ENCODE results near the gene FRMD4A. TPM values are rescaled to one million over a fixed set of nuclear protein-coding genes. Genes with fewer than 3 reads are reported as not detected.

The FRMD4A gene
- total and polyA plus RNA-seq, 7 donors = 3.0 to 27.8 (median 14.4) TPM

DNA sequence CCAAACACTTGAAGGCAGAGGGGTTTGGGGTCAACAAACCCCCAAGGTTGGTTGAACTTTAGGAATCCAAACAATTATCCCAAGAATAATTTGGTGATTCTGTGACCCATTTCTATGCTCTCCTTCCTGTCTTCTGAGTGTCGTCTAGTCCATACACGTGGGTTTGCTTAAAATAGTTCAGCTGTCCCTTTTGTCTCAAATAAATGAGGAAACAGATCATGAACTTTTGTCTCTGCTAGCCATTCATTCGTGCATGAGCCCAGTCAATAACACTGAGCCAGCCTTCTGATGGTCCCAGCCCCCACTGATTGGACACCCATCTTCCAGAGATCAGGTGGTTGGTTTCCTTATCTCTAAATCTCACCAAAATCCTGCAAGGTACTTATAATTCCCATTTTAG is 488.6 kb downstream of the FRMD4A start:
- H3K36me3 ChIP-seq = no peaks in the 10 kb centered on the region
- no peak overlapping the region for H3K27ac ChIP-seq
- peaks cover 0 to 5% (median 0%) of the 10 kb centered on the region in 4 donors for H3K9me3 ChIP-seq
- intact Hi-C loops (cut with DNase I) = no loop called here
- 62 to 74% methylated on average over 3 of the region's 3 CpGs for WGBS, 2 donors
- TF ChIP-seq POLR2AphosphoS5 (IDR thresholded peaks at IDR 0.05) = no peak
- no peak for TF ChIP-seq EP300 (IDR thresholded peaks at IDR 0.05)
- TF ChIP-seq POLR2A (IDR thresholded peaks at IDR 0.05) = no peak
- TF ChIP-seq, protein P1, sequence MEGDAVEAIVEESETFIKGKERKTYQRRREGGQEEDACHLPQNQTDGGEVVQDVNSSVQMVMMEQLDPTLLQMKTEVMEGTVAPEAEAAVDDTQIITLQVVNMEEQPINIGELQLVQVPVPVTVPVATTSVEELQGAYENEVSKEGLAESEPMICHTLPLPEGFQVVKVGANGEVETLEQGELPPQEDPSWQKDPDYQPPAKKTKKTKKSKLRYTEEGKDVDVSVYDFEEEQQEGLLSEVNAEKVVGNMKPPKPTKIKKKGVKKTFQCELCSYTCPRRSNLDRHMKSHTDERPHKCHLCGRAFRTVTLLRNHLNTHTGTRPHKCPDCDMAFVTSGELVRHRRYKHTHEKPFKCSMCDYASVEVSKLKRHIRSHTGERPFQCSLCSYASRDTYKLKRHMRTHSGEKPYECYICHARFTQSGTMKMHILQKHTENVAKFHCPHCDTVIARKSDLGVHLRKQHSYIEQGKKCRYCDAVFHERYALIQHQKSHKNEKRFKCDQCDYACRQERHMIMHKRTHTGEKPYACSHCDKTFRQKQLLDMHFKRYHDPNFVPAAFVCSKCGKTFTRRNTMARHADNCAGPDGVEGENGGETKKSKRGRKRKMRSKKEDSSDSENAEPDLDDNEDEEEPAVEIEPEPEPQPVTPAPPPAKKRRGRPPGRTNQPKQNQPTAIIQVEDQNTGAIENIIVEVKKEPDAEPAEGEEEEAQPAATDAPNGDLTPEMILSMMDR (IDR thresholded peaks at IDR 0.05) = no peak
- no peaks in the 10 kb centered on the region for H3K27me3 ChIP-seq
- no peak for DNase-seq
- peaks cover 0 to 34% (median 23%) of the 10 kb centered on the region in 4 donors for H3K4me1 ChIP-seq
- H3K4me3 ChIP-seq = no peak overlapping the region

DNA sequence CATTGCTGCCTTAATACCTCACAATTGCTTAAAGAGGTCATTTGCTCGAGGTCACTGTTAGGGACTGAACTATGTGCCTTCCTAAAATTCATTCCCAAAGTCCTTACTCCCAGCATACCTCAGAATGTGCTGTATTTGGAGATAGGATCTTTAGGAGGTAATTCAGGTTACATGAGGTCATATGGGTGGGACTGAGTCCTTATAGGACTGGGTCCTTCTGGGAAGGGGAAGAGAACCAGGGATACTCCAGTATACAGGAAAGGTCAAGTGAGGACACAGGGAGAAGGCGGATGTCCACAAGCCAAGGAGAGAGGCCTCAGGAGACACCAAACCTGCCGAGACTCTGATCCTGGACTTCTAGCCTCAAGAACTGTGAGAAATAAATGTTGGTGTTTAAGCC is 490.7 kb downstream of the FRMD4A start:
- H3K9me3 ChIP-seq = peaks cover 0 to 5% (median 0%) of the 10 kb centered on the region in 4 donors
- WGBS, 2 donors = 81 to 83% methylated on average over 3 of the region's 3 CpGs
- intact Hi-C loops (cut with DNase I) = no loop called here
- H3K27ac ChIP-seq = peak overlapping the region; percentile 6 to 34 (median 29)
- H3K27me3 ChIP-seq = no peaks in the 10 kb centered on the region
- TF ChIP-seq POLR2AphosphoS5 (IDR thresholded peaks at IDR 0.05) (no peak), POLR2A (IDR thresholded peaks at IDR 0.05) (no peak), EP300 (IDR thresholded peaks at IDR 0.05) (no peak)
- TF ChIP-seq, protein P1 (IDR thresholded peaks at IDR 0.05) = no peak
- H3K4me1 ChIP-seq = peaks cover 0 to 43% (median 30%) of the 10 kb centered on the region in 4 donors
- no peak overlapping the region for H3K4me3 ChIP-seq
- DNase-seq = no peak
- no peaks in the 10 kb centered on the region for H3K36me3 ChIP-seq

DNA sequence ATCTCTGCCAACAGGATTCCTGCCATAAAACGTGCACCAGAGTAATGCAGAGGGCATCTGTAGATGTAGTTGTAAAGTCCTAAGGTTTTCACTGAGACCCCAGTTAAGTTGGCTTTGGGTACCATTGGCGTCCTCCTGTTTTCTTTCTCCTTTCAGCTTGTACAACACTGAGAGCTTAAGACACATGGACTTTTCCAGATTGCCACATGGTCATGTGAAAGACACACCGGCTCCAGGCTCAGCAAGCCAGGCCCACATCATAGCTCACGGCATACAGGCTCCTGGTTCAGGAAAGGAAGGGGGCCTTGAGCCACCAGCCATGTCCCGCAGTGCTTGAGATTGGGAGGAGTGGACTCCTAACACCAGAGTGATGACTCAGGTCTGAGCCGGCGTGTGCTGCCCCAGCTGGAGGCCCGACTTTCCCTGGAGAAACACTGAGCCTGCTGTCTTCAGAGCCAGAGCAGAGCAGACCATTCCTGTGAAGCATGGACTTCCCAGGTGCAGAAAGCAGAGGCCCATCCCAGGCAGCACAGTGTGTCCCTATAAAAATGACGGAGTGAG is 491.2 kb downstream of the FRMD4A start:
- intact Hi-C loops (cut with DNase I) = no loop called here

DNA sequence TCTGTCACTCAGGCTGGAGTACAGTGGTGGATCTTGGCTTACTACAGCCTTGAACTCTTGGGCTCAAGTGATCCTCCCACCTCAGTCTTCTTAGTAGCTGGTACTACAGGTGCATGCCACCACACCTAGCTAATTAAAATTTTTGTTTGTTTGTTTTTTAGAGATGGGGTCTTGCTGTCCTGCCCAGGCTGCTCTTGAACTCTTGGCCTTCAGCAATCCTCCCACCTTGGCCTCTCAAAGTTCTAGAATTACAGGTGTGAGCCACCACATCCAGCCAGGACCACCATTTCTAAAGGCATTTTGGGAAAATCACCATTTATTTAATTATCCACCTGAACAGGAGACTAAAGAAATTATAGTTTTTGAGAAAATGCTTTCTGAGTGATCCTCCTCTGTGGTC is 491.7 kb downstream of the FRMD4A start:
- Histone ChIP-seq H3K9me3 (peaks cover 0 to 5% (median 0%) of the 10 kb centered on the region in 4 donors), H3K27me3 (no peaks in the 10 kb centered on the region), H3K4me1 (peaks cover 0 to 53% (median 32%) of the 10 kb centered on the region in 4 donors), H3K27ac (peak overlapping the region in 1 of 4 donors; percentile 30), H3K4me3 (no peak overlapping the region), H3K36me3 (no peaks in the 10 kb centered on the region)
- DNase-seq = no peak
- TF ChIP-seq POLR2A (IDR thresholded peaks at IDR 0.05) = no peak
- no peak for TF ChIP-seq EP300 (IDR thresholded peaks at IDR 0.05)
- TF ChIP-seq POLR2AphosphoS5 (IDR thresholded peaks at IDR 0.05) = no peak
- TF ChIP-seq, protein P1 (IDR thresholded peaks at IDR 0.05) = no peak
- intact Hi-C loops (cut with DNase I) = no loop called here

More for the DNA sequence above, 491.2 kb downstream of the FRMD4A start:
- H3K4me3 ChIP-seq = no peak overlapping the region
- TF ChIP-seq POLR2A (IDR thresholded peaks at IDR 0.05) (no peak), EP300 (IDR thresholded peaks at IDR 0.05) (no peak)
- H3K4me1 ChIP-seq = peaks cover 0 to 48% (median 32%) of the 10 kb centered on the region in 4 donors
- no peaks in the 10 kb centered on the region for H3K36me3 ChIP-seq
- peak; percentile 77 for DNase-seq
- peak overlapping the region; percentile 6 to 34 (median 29) for H3K27ac ChIP-seq
- 85 to 86% methylated on average over 9 of the region's 9 CpGs for WGBS, 2 donors
- H3K9me3 ChIP-seq = peaks cover 0 to 5% (median 0%) of the 10 kb centered on the region in 4 donors
- H3K27me3 ChIP-seq = no peaks in the 10 kb centered on the region

DNA sequence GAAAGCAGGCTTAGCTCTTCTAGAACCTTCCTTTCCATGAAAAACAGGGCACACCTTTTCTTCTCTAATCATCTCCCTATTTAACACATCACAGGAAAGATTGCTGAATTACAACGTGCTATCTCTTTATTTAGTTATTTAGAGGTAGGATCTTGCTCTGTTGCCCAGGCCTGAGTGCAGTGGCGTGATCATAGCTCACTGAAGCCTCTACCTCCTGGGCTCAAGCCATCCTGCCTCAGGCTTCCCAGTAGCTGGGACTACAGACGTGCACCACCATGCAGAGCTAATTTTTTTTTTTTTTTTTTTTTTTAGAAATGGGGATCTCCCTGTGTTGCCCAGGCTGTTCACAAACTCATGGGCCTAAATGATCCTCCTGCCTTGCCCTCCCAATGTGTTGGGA is 492.8 kb downstream of the FRMD4A start:
- TF ChIP-seq POLR2A (IDR thresholded peaks at IDR 0.05) (no peak), POLR2AphosphoS5 (IDR thresholded peaks at IDR 0.05) (no peak), EP300 (IDR thresholded peaks at IDR 0.05) (no peak)
- TF ChIP-seq, protein P1 (IDR thresholded peaks at IDR 0.05) = no peak
- intact Hi-C loops (cut with DNase I) = no loop called here
- H3K27ac ChIP-seq = peak overlapping the region in 3 of 4 donors; percentile 2 to 65 (median 42)
- H3K36me3 ChIP-seq = no peaks in the 10 kb centered on the region
- no peak overlapping the region for H3K4me3 ChIP-seq
- peaks cover 0 to 55% (median 32%) of the 10 kb centered on the region in 4 donors for H3K4me1 ChIP-seq
- H3K9me3 ChIP-seq = peaks cover 0 to 5% (median 0%) of the 10 kb centered on the region in 4 donors
- WGBS, 2 donors = 88 to 89% methylated on average over 3 of the region's 3 CpGs
- no peaks in the 10 kb centered on the region for H3K27me3 ChIP-seq
- DNase-seq = no peak
